ENCODE measurements around the gene RTCA.
"Not testable (repeated sequence)": the region's sequence is repeated elsewhere in the genome, so short reads cannot be mapped to it uniquely, and the experiment has no call there.

The RTCA gene

DNA sequence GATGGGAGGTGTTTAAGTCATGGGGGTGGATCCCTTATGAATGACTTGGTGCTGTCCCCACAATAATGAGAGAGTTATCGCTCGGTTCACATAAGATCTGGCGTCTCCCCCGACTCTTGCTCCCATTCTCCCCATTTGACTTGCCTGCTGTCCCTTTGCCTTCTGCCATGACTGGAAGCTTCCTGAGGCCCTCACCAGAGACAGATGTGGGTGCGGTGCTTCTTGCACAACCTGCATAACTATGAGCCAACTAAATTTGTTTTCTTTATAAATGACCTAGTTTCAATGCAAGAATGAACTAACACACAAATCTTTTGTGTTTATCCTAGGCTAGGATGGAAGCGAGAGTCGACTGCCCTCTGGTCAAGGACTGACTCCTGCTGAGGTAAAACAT is 55.1 kb downstream of the RTCA start:
- 91 to 95% methylated on average over 7 of the region's 7 CpGs for WGBS, 2 experiments
- Histone ChIP-seq H3K4me1 (ENCODE audit: control insufficient read depth, insufficient read depth, low read length) (no peaks in the 10 kb centered on the region), H3K4me3 (ENCODE audit: insufficient read depth, low read depth, low read length) (no peak overlapping the region), H3K36me3 (ENCODE audit: control insufficient read depth, insufficient read depth, low read length) (no peaks in the 10 kb centered on the region), H3K27me3 (ENCODE audit: control insufficient read depth, insufficient read depth, low read length, poor library complexity, severe bottlenecking) (no peaks in the 10 kb centered on the region), H3K27ac (ENCODE audit: insufficient read depth, low read depth, low read length, poor library complexity, severe bottlenecking) (no peak overlapping the region), H3K9me3 (ENCODE audit: control insufficient read depth, low read length) (no peaks in the 10 kb centered on the region)

GRCh38 chr1:100321506-100321905 is 55.5 kb downstream of the RTCA start:
- WGBS, 2 experiments: 94% methylated on average over 7 to 8 of the region's 8 CpGs
- no peaks in the 10 kb centered on the region for H3K9me3 ChIP-seq (ENCODE audit: control insufficient read depth, low read length)
- H3K36me3 ChIP-seq (ENCODE audit: control insufficient read depth, insufficient read depth, low read length): no peaks in the 10 kb centered on the region
- no peaks in the 10 kb centered on the region for H3K27me3 ChIP-seq (ENCODE audit: control insufficient read depth, insufficient read depth, low read length, poor library complexity, severe bottlenecking)
- H3K27ac ChIP-seq (ENCODE audit: insufficient read depth, low read depth, low read length, poor library complexity, severe bottlenecking): no peak overlapping the region
- no peaks in the 10 kb centered on the region for H3K4me1 ChIP-seq (ENCODE audit: control insufficient read depth, insufficient read depth, low read length)
- no peak overlapping the region for H3K4me3 ChIP-seq (ENCODE audit: insufficient read depth, low read depth, low read length)

- whole genome bisulfite sequencing, 2 experiments: 89% methylated on average over 1 of the region's 1 CpG; no CpG with 5 or more reads in 1 of the 2 experiments
Observed at GRCh38 chr1:100322436-100323211, 56.6 kb downstream of the RTCA start.

DNA sequence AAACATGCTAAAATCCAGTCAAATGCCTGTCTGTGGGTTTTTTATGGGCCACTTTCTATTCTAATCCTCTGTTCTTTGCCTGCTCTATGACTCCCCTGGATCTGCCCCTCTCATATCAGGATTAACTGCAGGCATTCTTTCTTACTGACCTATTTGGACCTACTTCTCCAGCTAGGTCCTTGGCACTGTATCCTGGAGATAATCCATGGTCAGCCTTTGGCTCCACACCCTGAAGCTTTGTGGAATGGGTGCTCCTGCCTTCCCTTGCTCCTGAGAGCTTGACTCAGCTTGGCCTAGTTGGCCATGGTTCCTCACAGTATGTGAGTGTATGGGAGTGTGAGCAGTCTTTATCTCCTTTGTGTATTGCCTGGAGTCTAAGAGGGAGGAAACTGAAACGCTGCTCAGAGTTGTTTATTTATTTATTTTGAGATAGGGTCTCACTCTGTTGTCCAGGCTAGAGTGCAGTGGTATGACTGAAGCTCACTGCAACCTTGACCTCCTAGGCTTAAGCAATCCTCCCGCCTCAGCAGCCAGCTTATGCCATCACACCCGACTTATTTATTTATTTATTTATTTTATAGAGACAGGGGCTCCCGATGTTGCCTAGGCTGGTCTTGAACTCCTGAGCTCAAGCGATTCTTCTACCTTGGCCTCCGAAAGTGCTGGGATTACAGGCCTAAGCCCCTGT is 57.5 kb downstream of the RTCA start:
- H3K4me3 ChIP-seq (ENCODE audit: insufficient read depth, low read depth, low read length): no peak overlapping the region
- no peaks in the 10 kb centered on the region for H3K9me3 ChIP-seq (ENCODE audit: control insufficient read depth, low read length)
- H3K36me3 ChIP-seq (ENCODE audit: control insufficient read depth, insufficient read depth, low read length): no peaks in the 10 kb centered on the region
- H3K27ac ChIP-seq (ENCODE audit: insufficient read depth, low read depth, low read length, poor library complexity, severe bottlenecking): no peak overlapping the region
- WGBS, 2 experiments: 94 to 95% methylated on average over 5 to 6 of the region's 6 CpGs
- H3K27me3 ChIP-seq (ENCODE audit: control insufficient read depth, insufficient read depth, low read length, poor library complexity, severe bottlenecking): no peaks in the 10 kb centered on the region
- H3K4me1 ChIP-seq (ENCODE audit: control insufficient read depth, insufficient read depth, low read length): no peaks in the 10 kb centered on the region

More at GRCh38 chr1:100322436-100323211, 56.6 kb downstream of the RTCA start:
- H3K4me1 ChIP-seq (ENCODE audit: control insufficient read depth, insufficient read depth, low read length): no peaks in the 10 kb centered on the region
- H3K36me3 ChIP-seq (ENCODE audit: control insufficient read depth, insufficient read depth, low read length): no peaks in the 10 kb centered on the region
- no peaks in the 10 kb centered on the region for H3K9me3 ChIP-seq (ENCODE audit: control insufficient read depth, low read length)
- no peak overlapping the region for H3K4me3 ChIP-seq (ENCODE audit: insufficient read depth, low read depth, low read length)
- H3K27me3 ChIP-seq (ENCODE audit: control insufficient read depth, insufficient read depth, low read length, poor library complexity, severe bottlenecking): no peaks in the 10 kb centered on the region
- no peak overlapping the region for H3K27ac ChIP-seq (ENCODE audit: insufficient read depth, low read depth, low read length, poor library complexity, severe bottlenecking)

DNA sequence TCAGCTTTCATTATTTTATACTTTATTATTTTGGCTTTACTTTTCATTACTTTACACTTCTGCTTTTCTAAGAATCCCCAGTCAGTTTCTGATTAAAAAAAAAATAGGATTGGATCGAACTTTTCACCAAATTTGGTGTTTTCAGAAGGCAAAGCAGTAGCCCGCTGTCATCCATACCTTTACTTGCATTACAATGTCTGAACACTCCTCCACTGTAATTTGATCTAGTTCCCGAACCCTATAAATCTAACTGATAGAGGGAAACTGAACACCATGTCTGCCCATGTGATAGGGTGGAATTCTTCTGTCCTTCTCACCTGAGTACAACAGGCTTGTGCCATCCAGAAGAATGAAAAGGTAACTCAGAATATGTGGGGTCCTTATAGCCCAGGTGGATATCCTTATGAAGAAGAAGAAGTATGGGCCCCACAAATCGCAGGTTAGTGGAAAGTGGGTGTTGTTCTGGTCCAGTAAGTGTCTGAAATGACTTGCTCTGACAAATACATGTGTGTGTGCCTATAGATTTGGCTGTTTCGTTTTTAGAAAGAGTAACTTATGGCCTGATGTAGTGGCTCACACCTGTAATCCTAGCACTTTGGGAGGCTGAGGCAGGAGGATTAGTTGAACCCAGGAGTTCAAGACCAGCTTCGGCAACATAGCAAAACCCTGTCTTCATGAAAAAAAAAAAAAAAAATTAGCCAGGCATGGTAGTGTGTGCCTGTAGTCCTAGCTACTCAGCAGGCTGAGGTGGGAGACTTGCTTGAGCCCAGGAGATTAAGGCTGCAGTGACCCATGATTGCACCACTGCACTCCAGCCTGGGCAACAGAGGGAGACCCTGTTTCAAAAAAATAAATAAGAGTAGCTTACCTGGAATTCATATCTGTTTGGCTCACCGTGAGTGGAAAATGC is 59.7 kb downstream of the RTCA start:
- Histone ChIP-seq H3K4me3 (ENCODE audit: insufficient read depth, low read depth, low read length) (no peak overlapping the region), H3K9me3 (ENCODE audit: control insufficient read depth, low read length) (no peaks in the 10 kb centered on the region), H3K27me3 (ENCODE audit: control insufficient read depth, insufficient read depth, low read length, poor library complexity, severe bottlenecking) (no peaks in the 10 kb centered on the region), H3K36me3 (ENCODE audit: control insufficient read depth, insufficient read depth, low read length) (no peaks in the 10 kb centered on the region), H3K27ac (ENCODE audit: insufficient read depth, low read depth, low read length, poor library complexity, severe bottlenecking) (no peak overlapping the region), H3K4me1 (ENCODE audit: control insufficient read depth, insufficient read depth, low read length) (no peaks in the 10 kb centered on the region)
- WGBS, 2 experiments: 80 to 85% methylated on average over 7 of the region's 7 CpGs

DNA sequence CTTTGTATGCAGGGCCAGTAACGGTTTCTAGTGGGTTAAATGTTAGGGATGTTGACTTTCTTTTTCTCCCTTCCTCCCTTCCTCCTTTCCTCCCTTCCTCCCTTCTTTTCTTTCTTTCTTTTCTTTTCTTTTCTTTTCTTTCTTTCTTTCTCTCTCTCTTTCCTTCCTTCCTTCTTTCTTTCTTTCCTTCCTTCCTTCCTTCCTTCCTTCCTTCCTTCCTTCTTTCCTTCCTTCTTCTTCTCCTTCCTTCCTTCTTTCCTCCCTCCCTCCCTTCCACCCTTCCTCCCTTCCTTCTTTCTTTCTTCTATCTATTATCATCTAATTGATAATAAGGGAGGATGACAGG is 60.3 kb downstream of the RTCA start:
- WGBS, 2 experiments: 83% methylated on average over 1 of the region's 1 CpG; no CpG with 5 or more reads in 1 of the 2 experiments
- H3K27ac ChIP-seq (ENCODE audit: insufficient read depth, low read depth, low read length, poor library complexity, severe bottlenecking); H3K9me3 ChIP-seq (ENCODE audit: control insufficient read depth, low read length); H3K36me3 ChIP-seq (ENCODE audit: control insufficient read depth, insufficient read depth, low read length); H3K27me3 ChIP-seq (ENCODE audit: control insufficient read depth, insufficient read depth, low read length, poor library complexity, severe bottlenecking); H3K4me3 ChIP-seq (ENCODE audit: insufficient read depth, low read depth, low read length); H3K4me1 ChIP-seq (ENCODE audit: control insufficient read depth, insufficient read depth, low read length): not testable (repeated sequence)

- Histone ChIP-seq H3K9me3 (ENCODE audit: control insufficient read depth, low read length) (no peaks in the 10 kb centered on the region), H3K4me1 (ENCODE audit: control insufficient read depth, insufficient read depth, low read length) (no peaks in the 10 kb centered on the region), H3K27ac (ENCODE audit: insufficient read depth, low read depth, low read length, poor library complexity, severe bottlenecking) (no peak overlapping the region), H3K36me3 (ENCODE audit: control insufficient read depth, insufficient read depth, low read length) (no peaks in the 10 kb centered on the region), H3K4me3 (ENCODE audit: insufficient read depth, low read depth, low read length) (no peak overlapping the region), H3K27me3 (ENCODE audit: control insufficient read depth, insufficient read depth, low read length, poor library complexity, severe bottlenecking) (no peaks in the 10 kb centered on the region)
- 91 to 98% methylated on average over 1 of the region's 1 CpG for WGBS, 2 experiments
Observed at GRCh38 chr1:100328133-100328532, 62.1 kb downstream of the RTCA start.

DNA sequence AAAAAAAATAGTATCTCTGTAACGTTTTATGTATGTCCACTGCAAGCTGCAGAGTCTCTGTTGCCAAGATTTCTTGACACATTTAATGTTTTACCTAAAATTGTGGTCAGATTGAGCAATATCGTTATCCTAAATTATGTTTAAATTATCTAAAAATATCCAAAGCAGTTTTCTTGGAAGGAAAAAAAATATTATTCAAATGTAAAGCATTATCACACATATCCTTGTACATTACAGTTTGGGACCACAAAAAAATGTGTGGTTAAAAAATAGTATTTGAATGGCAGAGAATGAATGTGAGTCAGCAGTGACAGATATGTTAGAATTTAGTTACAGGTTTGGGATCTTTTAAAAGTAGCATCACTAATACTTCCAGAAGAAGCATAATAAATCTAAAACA is 65.1 kb downstream of the RTCA start:
- not testable (repeated sequence) for H3K4me3 ChIP-seq (ENCODE audit: insufficient read depth, low read depth, low read length); H3K36me3 ChIP-seq (ENCODE audit: control insufficient read depth, insufficient read depth, low read length); H3K27ac ChIP-seq (ENCODE audit: insufficient read depth, low read depth, low read length, poor library complexity, severe bottlenecking); H3K4me1 ChIP-seq (ENCODE audit: control insufficient read depth, insufficient read depth, low read length); H3K27me3 ChIP-seq (ENCODE audit: control insufficient read depth, insufficient read depth, low read length, poor library complexity, severe bottlenecking); H3K9me3 ChIP-seq (ENCODE audit: control insufficient read depth, low read length)
- WGBS, 2 experiments: 80% methylated on average over 1 of the region's 2 CpGs; no CpG with 5 or more reads in 1 of the 2 experiments

DNA sequence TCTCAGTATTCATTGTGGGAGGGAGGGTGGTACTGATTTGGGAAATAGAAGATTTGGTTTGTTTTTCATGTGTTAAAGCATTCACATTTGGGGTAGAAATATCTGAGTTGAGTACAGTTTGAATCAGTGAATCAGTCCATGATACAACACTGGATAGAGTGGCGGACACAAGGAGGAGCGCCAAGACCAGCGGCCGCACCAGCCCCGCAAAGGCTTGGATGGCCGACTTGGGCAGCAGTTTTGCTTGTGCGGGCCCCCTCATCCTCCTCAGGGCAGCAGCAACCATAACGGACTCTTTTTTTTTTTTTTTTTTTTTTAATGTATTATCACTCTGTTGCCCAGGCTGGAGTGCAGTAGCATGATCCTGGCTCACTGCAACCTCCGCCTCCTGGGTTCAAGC is 66.3 kb downstream of the RTCA start:
- H3K4me1 ChIP-seq (ENCODE audit: control insufficient read depth, insufficient read depth, low read length): no peaks in the 10 kb centered on the region
- WGBS, 2 experiments: 89 to 97% methylated on average over 9 of the region's 9 CpGs
- no peak overlapping the region for H3K4me3 ChIP-seq (ENCODE audit: insufficient read depth, low read depth, low read length)
- H3K27me3 ChIP-seq (ENCODE audit: control insufficient read depth, insufficient read depth, low read length, poor library complexity, severe bottlenecking): no peaks in the 10 kb centered on the region
- H3K9me3 ChIP-seq (ENCODE audit: control insufficient read depth, low read length): no peaks in the 10 kb centered on the region
- no peak overlapping the region for H3K27ac ChIP-seq (ENCODE audit: insufficient read depth, low read depth, low read length, poor library complexity, severe bottlenecking)
- H3K36me3 ChIP-seq (ENCODE audit: control insufficient read depth, insufficient read depth, low read length): no peaks in the 10 kb centered on the region

- WGBS, 2 experiments: 93 to 95% methylated on average over 1 of the region's 1 CpG
- Histone ChIP-seq H3K4me3 (ENCODE audit: insufficient read depth, low read depth, low read length) (no peak overlapping the region), H3K27ac (ENCODE audit: insufficient read depth, low read depth, low read length, poor library complexity, severe bottlenecking) (no peak overlapping the region), H3K36me3 (ENCODE audit: control insufficient read depth, insufficient read depth, low read length) (no peaks in the 10 kb centered on the region), H3K4me1 (ENCODE audit: control insufficient read depth, insufficient read depth, low read length) (no peaks in the 10 kb centered on the region), H3K9me3 (ENCODE audit: control insufficient read depth, low read length) (no peaks in the 10 kb centered on the region), H3K27me3 (ENCODE audit: control insufficient read depth, insufficient read depth, low read length, poor library complexity, severe bottlenecking) (no peaks in the 10 kb centered on the region)
Observed at GRCh38 chr1:100335436-100335835, 69.4 kb downstream of the RTCA start.

Measured in ectodermal cell (in vitro differentiated cells).